ENCODE results near the gene ABCG2. TPM values are rescaled to one million over a fixed set of nuclear protein-coding genes. Genes with fewer than 3 reads are reported as not detected.

ABCG2 gene
- total and polyA plus RNA-seq, 5 donors from 2014 or later, result 0.27 to 0.69 (median 0.48) TPM

GRCh38 chr4:88144866-88145300 is 13.6 kb downstream of the ABCG2 start:
- no peaks in the 10 kb centered on the region for H3K27me3 ChIP-seq (ENCODE audit: control insufficient read depth, insufficient read depth, low read length)
- H3K36me3 Mint-ChIP-seq, result no peaks in the 10 kb centered on the region
- ATAC-seq (ENCODE audit: low read depth in 2 of 2) (no peak), DNase-seq (no peak)
- no peaks in the 10 kb centered on the region for H3K4me1 Mint-ChIP-seq
- no peak overlapping the region for H3K4me3 Mint-ChIP-seq
- no peak overlapping the region for H3K27ac ChIP-seq (ENCODE audit: insufficient read depth, low read length, poor library complexity, severe bottlenecking)
- no peak overlapping the region for H3K4me3 ChIP-seq (ENCODE audit: low read depth, low read length)
- peaks cover 5% of the 10 kb centered on the region for H3K27me3 Mint-ChIP-seq
- no peak overlapping the region for H3K27ac Mint-ChIP-seq
- no peaks in the 10 kb centered on the region for H3K4me1 ChIP-seq (ENCODE audit: control insufficient read depth, insufficient read depth, low read length, poor library complexity, severe bottlenecking)
- no peaks in the 10 kb centered on the region for H3K9me3 Mint-ChIP-seq
- H3K9me3 ChIP-seq (ENCODE audit: control insufficient read depth in 2 of 2, low read length in 2 of 2), result no peaks in the 10 kb centered on the region
- no peaks in the 10 kb centered on the region for H3K36me3 ChIP-seq (ENCODE audit: control insufficient read depth, insufficient read depth, low read length)

DNA sequence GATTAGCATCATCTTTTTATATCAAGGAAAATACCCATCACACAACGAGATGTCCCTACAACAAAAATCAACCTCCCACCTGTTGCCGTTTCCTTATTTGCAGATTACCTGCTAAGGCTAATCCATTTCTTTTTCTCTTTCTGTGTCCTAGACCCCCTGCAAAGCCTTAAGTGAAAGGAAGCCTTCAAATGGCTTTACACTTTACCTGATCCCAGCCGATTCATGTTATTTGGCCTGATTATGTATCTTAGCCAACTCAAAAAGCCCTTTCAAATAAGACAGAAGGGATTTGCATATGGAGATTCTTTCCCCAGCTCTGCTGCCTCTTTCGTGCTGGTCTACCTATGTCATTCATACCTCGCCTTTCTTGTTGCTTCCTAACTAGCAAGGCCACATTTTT is 14.4 kb downstream of the ABCG2 start:
- no peaks in the 10 kb centered on the region for H3K4me1 ChIP-seq (ENCODE audit: control insufficient read depth, insufficient read depth, low read length, poor library complexity, severe bottlenecking)
- H3K9me3 Mint-ChIP-seq, result no peaks in the 10 kb centered on the region
- no peaks in the 10 kb centered on the region for H3K36me3 Mint-ChIP-seq
- H3K36me3 ChIP-seq (ENCODE audit: control insufficient read depth, insufficient read depth, low read length), result no peaks in the 10 kb centered on the region
- no peak overlapping the region for H3K27ac Mint-ChIP-seq
- DNase-seq, result no peak
- ATAC-seq (ENCODE audit: low read depth in 2 of 2), result no peak
- peaks cover 5% of the 10 kb centered on the region for H3K27me3 Mint-ChIP-seq
- H3K27ac ChIP-seq (ENCODE audit: insufficient read depth, low read length, poor library complexity, severe bottlenecking), result no peak overlapping the region
- no peak overlapping the region for H3K4me3 ChIP-seq (ENCODE audit: low read depth, low read length)
- no peaks in the 10 kb centered on the region for H3K27me3 ChIP-seq (ENCODE audit: control insufficient read depth, insufficient read depth, low read length)
- H3K9me3 ChIP-seq (ENCODE audit: control insufficient read depth in 2 of 2, low read length in 2 of 2), result no peaks in the 10 kb centered on the region
- H3K4me1 Mint-ChIP-seq, result no peaks in the 10 kb centered on the region
- H3K4me3 Mint-ChIP-seq, result no peak overlapping the region

- Mint-ChIP-seq H3K4me3 (no peak overlapping the region), H3K27ac (no peak overlapping the region), H3K4me1 (no peaks in the 10 kb centered on the region), H3K36me3 (no peaks in the 10 kb centered on the region), H3K27me3 (peaks cover 5% of the 10 kb centered on the region), H3K9me3 (no peaks in the 10 kb centered on the region)
- H3K4me1 ChIP-seq (ENCODE audit: control insufficient read depth, insufficient read depth, low read length, poor library complexity, severe bottlenecking), result no peaks in the 10 kb centered on the region
- H3K36me3 ChIP-seq (ENCODE audit: control insufficient read depth, insufficient read depth, low read length), result no peaks in the 10 kb centered on the region
- H3K9me3 ChIP-seq (ENCODE audit: control insufficient read depth in 2 of 2, low read length in 2 of 2), result no peaks in the 10 kb centered on the region
- no peak overlapping the region for H3K27ac ChIP-seq (ENCODE audit: insufficient read depth, low read length, poor library complexity, severe bottlenecking)
- H3K27me3 ChIP-seq (ENCODE audit: control insufficient read depth, insufficient read depth, low read length), result no peaks in the 10 kb centered on the region
- no peak overlapping the region for H3K4me3 ChIP-seq (ENCODE audit: low read depth, low read length)
- DNase-seq (no peak), ATAC-seq (ENCODE audit: low read depth in 2 of 2) (no peak)
Observed at GRCh38 chr4:88143504-88143903, 14.9 kb downstream of the ABCG2 start.

DNA sequence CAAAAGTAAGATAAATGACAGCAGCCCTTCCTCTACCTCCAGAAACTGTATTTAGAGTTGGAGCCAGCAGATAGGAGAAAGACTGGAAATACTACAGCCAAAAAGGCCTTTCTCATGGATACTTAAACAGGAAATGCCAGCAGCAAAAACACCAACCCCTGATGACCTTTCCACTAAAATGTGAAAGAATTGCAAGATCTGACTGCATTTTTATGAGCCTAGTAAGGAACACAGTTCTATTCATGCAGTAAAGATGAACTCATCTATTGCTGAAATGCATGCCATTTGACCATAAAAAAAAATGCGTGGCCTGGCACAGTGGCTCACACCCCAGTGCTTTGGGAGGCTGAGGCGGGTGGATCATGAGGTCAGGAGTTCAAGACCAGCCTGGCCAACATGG is 19.9 kb downstream of the ABCG2 start:
- no peaks in the 10 kb centered on the region for H3K36me3 ChIP-seq (ENCODE audit: control insufficient read depth, insufficient read depth, low read length)
- no peaks in the 10 kb centered on the region for H3K27me3 ChIP-seq (ENCODE audit: control insufficient read depth, insufficient read depth, low read length)
- H3K27ac ChIP-seq (ENCODE audit: insufficient read depth, low read length, poor library complexity, severe bottlenecking), result no peak overlapping the region
- H3K4me1 Mint-ChIP-seq, result no peaks in the 10 kb centered on the region
- H3K4me3 ChIP-seq (ENCODE audit: low read depth, low read length), result no peak overlapping the region
- DNase-seq, result no peak
- H3K9me3 ChIP-seq (ENCODE audit: control insufficient read depth in 2 of 2, low read length in 2 of 2), result no peaks in the 10 kb centered on the region
- no peaks in the 10 kb centered on the region for H3K4me1 ChIP-seq (ENCODE audit: control insufficient read depth, insufficient read depth, low read length, poor library complexity, severe bottlenecking)
- H3K4me3 Mint-ChIP-seq, result no peak overlapping the region
- ATAC-seq (ENCODE audit: low read depth in 2 of 2), result no peak
- H3K9me3 Mint-ChIP-seq, result peaks cover 0 to under 1% (median 0%) of the 10 kb centered on the region in 7 donors
- no peak overlapping the region for H3K27ac Mint-ChIP-seq
- H3K36me3 Mint-ChIP-seq, result no peaks in the 10 kb centered on the region
- H3K27me3 Mint-ChIP-seq, result peaks cover 5% of the 10 kb centered on the region

GRCh38 chr4:88137112-88137511 is 21.3 kb downstream of the ABCG2 start:
- ATAC-seq (ENCODE audit: low read depth in 2 of 2) (no peak), DNase-seq (no peak)
- no peaks in the 10 kb centered on the region for H3K9me3 ChIP-seq (ENCODE audit: control insufficient read depth in 2 of 2, low read length in 2 of 2)
- no peaks in the 10 kb centered on the region for H3K36me3 Mint-ChIP-seq
- H3K9me3 Mint-ChIP-seq, result peaks cover 0 to 5% (median 0%) of the 10 kb centered on the region in 7 donors
- no peaks in the 10 kb centered on the region for H3K4me1 Mint-ChIP-seq
- H3K27me3 Mint-ChIP-seq, result peaks cover 5% of the 10 kb centered on the region
- no peaks in the 10 kb centered on the region for H3K27me3 ChIP-seq (ENCODE audit: control insufficient read depth, insufficient read depth, low read length)
- no peak overlapping the region for H3K27ac ChIP-seq (ENCODE audit: insufficient read depth, low read length, poor library complexity, severe bottlenecking)
- H3K4me1 ChIP-seq (ENCODE audit: control insufficient read depth, insufficient read depth, low read length, poor library complexity, severe bottlenecking), result no peaks in the 10 kb centered on the region
- no peak overlapping the region for H3K4me3 ChIP-seq (ENCODE audit: low read depth, low read length)
- H3K36me3 ChIP-seq (ENCODE audit: control insufficient read depth, insufficient read depth, low read length), result no peaks in the 10 kb centered on the region
- H3K27ac Mint-ChIP-seq, result no peak overlapping the region
- H3K4me3 Mint-ChIP-seq, result no peak overlapping the region

DNA sequence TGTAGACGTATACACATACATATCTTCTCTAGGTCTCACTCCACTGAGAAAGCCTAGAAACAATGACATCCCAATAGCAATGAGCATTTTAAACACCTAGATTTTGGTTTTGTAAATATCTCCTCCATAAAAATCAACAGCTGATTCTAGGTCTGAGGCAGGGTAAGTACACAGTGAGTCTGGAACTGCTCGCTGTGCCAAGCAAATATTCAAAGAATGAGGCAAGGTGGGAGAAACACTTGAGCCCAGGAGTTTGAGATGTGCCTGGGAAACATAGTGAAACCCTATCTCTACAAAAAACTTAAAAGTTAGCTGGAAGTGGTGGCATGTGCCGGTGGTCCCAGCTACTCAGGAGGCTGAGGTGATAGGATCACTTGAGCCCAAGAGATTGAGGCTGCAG is 22.2 kb downstream of the ABCG2 start:
- no peaks in the 10 kb centered on the region for H3K9me3 ChIP-seq (ENCODE audit: control insufficient read depth in 2 of 2, low read length in 2 of 2)
- H3K36me3 ChIP-seq (ENCODE audit: control insufficient read depth, insufficient read depth, low read length), result no peaks in the 10 kb centered on the region
- peaks cover 0 to 5% (median 0%) of the 10 kb centered on the region in 7 donors for H3K9me3 Mint-ChIP-seq
- no peak for ATAC-seq (ENCODE audit: low read depth in 2 of 2)
- no peak for DNase-seq
- H3K4me3 Mint-ChIP-seq, result no peak overlapping the region
- no peak overlapping the region for H3K27ac Mint-ChIP-seq
- H3K4me1 ChIP-seq (ENCODE audit: control insufficient read depth, insufficient read depth, low read length, poor library complexity, severe bottlenecking), result no peaks in the 10 kb centered on the region
- no peak overlapping the region for H3K27ac ChIP-seq (ENCODE audit: insufficient read depth, low read length, poor library complexity, severe bottlenecking)
- H3K27me3 ChIP-seq (ENCODE audit: control insufficient read depth, insufficient read depth, low read length), result no peaks in the 10 kb centered on the region
- no peaks in the 10 kb centered on the region for H3K27me3 Mint-ChIP-seq
- no peak overlapping the region for H3K4me3 ChIP-seq (ENCODE audit: low read depth, low read length)
- no peaks in the 10 kb centered on the region for H3K36me3 Mint-ChIP-seq
- no peaks in the 10 kb centered on the region for H3K4me1 Mint-ChIP-seq

DNA sequence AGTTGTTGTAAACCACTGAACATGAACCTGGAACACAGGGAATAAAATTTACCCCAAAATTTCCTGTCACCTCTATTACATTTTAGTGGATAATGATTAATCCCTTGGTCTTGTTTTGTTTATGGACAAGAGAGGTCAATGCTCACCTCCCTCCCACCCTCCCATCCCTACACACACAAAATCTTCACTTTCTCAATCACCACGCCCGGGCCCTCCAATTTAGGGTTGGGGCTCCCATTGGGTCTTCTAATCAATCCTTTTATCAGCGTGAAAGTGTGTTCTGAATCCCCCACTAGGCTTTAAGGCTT is 23.1 kb downstream of the ABCG2 start:
- H3K27ac Mint-ChIP-seq, result no peak overlapping the region
- no peaks in the 10 kb centered on the region for H3K27me3 ChIP-seq (ENCODE audit: control insufficient read depth, insufficient read depth, low read length)
- H3K9me3 ChIP-seq (ENCODE audit: control insufficient read depth in 2 of 2, low read length in 2 of 2), result no peaks in the 10 kb centered on the region
- ATAC-seq (ENCODE audit: low read depth in 2 of 2), result no peak
- no peaks in the 10 kb centered on the region for H3K36me3 Mint-ChIP-seq
- no peak overlapping the region for H3K4me3 Mint-ChIP-seq
- no peaks in the 10 kb centered on the region for H3K27me3 Mint-ChIP-seq
- H3K27ac ChIP-seq (ENCODE audit: insufficient read depth, low read length, poor library complexity, severe bottlenecking), result no peak overlapping the region
- DNase-seq, result no peak
- no peaks in the 10 kb centered on the region for H3K4me1 ChIP-seq (ENCODE audit: control insufficient read depth, insufficient read depth, low read length, poor library complexity, severe bottlenecking)
- H3K4me1 Mint-ChIP-seq, result no peaks in the 10 kb centered on the region
- H3K9me3 Mint-ChIP-seq, result peaks cover 0 to 5% (median 0%) of the 10 kb centered on the region in 7 donors
- no peaks in the 10 kb centered on the region for H3K36me3 ChIP-seq (ENCODE audit: control insufficient read depth, insufficient read depth, low read length)
- H3K4me3 ChIP-seq (ENCODE audit: low read depth, low read length), result no peak overlapping the region

DNA sequence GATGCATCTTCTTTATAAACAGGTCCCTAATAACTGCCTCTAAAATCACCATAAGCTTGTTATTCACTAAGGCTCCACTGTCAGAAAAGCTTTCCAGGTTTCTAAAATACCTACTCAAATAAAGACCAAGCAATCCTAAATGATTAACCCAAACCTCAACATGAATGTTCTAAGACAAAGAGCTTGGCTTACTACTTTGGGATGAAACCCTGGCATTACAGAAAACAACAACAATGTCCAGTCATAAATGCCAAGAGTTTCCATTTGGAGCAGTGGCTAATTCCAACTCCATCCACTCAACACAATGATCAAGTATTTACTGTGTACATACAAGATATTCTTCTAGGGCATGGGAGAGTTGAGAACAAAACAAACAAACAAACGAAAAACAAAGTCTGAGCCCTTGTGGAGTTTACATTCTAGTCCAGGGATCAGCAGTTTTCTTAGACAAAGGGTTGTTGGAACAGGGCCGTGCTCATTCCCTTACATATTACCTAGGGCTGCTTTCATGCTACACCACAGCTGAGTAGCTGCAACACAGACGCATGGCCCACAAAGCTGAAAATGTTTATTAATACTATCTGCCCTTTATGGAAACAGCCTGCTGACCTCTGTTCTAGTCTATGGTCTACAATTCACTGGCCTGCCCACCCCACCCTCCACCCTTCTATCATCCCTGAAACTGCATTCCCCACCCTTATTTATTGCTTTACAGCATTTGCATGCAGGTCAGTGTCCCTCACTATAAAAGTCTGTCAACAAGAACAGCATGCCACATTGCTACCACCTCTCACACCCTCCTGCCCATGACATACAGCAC is 23.7 kb downstream of the ABCG2 start:
- H3K27me3 Mint-ChIP-seq, result no peaks in the 10 kb centered on the region
- no peaks in the 10 kb centered on the region for H3K36me3 Mint-ChIP-seq
- H3K27ac ChIP-seq (ENCODE audit: insufficient read depth, low read length, poor library complexity, severe bottlenecking), result no peak overlapping the region
- no peak for ATAC-seq (ENCODE audit: low read depth in 2 of 2)
- no peak overlapping the region for H3K4me3 Mint-ChIP-seq
- no peaks in the 10 kb centered on the region for H3K4me1 Mint-ChIP-seq
- no peak overlapping the region for H3K27ac Mint-ChIP-seq
- no peaks in the 10 kb centered on the region for H3K36me3 ChIP-seq (ENCODE audit: control insufficient read depth, insufficient read depth, low read length)
- peaks cover 0 to 5% (median 0%) of the 10 kb centered on the region in 7 donors for H3K9me3 Mint-ChIP-seq
- DNase-seq, result no peak
- no peaks in the 10 kb centered on the region for H3K4me1 ChIP-seq (ENCODE audit: control insufficient read depth, insufficient read depth, low read length, poor library complexity, severe bottlenecking)
- no peaks in the 10 kb centered on the region for H3K9me3 ChIP-seq (ENCODE audit: control insufficient read depth in 2 of 2, low read length in 2 of 2)
- no peaks in the 10 kb centered on the region for H3K27me3 ChIP-seq (ENCODE audit: control insufficient read depth, insufficient read depth, low read length)
- H3K4me3 ChIP-seq (ENCODE audit: low read depth, low read length), result no peak overlapping the region

All from CD4-positive, CD25-positive, alpha-beta regulatory T cell (primary cell).